K562 (cell line): Measurements from ENCODE around the gene SUFU. TPM values are rescaled to one million over a fixed set of nuclear protein-coding genes. Genes with fewer than 3 reads are reported as not detected.

Source experiments
- CBX5 ChIP-seq: IDR thresholded peaks from 2 replicates; pipeline ENCODE4 v1.6.1; 2014; ENCODE audit warnings: low read depth, borderline replicate concordance
- CHD2 ChIP-seq: IDR thresholded peaks from 2 replicates; pipeline ENCODE4 v1.6.1; 2011; ENCODE audit warnings: low read depth, low read length
- DDX20 ChIP-seq: fragments of 450-650 bp; IDR thresholded peaks from 2 replicates; pipeline ENCODE4 v1.6.1; 2016; ENCODE audit warnings: missing genetic modification characterization, low read depth, mild to moderate bottlenecking, missing compliant biosample characterization, moderate library complexity
- E2F5 ChIP-seq: sonication (generic); formaldehyde crosslinking; IDR thresholded peaks from 2 replicates; pipeline ENCODE4 v1.8.0; 2022; ENCODE audit warnings: mild to moderate bottlenecking, missing genetic modification reagents
- FOS ChIP-seq: IDR thresholded peaks from 3 replicates; pipeline ENCODE4 v1.6.1; 2011; ENCODE audit not compliant: insufficient read length; ENCODE audit errors: extremely low read depth
- FOXJ3 ChIP-seq: sonication (generic); formaldehyde crosslinking; IDR thresholded peaks from 2 replicates; pipeline ENCODE4 v1.4.0; 2020; ENCODE audit warnings: mild to moderate bottlenecking, missing genetic modification reagents
- FOXK2 ChIP-seq, 2 experiments: fragments of 450-650 bp; IDR thresholded peaks in 1 of 2; conservative IDR thresholded peaks in 1 of 2; 2 replicates each; pipeline ENCODE4 v1.6.1; 2016; ENCODE audit warnings: low read depth in 2 of 2, mild to moderate bottlenecking in 1 of 2
- HCFC1 ChIP-seq: IDR thresholded peaks from 2 replicates; pipeline ENCODE4 v1.6.1; 2012; ENCODE audit warnings: low read depth, low read length, improper control_type of control experiment
- HDGF ChIP-seq: fragments of 450-650 bp; IDR thresholded peaks from 2 replicates; pipeline ENCODE4 v1.6.1; 2016
- KDM1A ChIP-seq, 2 experiments: fragments of 450-650 bp; IDR thresholded peaks; 2 replicates each; pipeline ENCODE4 v1.6.1; 2016; ENCODE audit warnings: mild to moderate bottlenecking in 2 of 2
- MBD1 ChIP-seq: fragments of 250-450 bp; sonication (Bioruptor Pico); IDR thresholded peaks from 2 replicates; pipeline ENCODE4 v1.8.0; 2022; ENCODE audit warnings: inconsistent platforms
- PHB2 ChIP-seq: fragments of 450-650 bp; IDR thresholded peaks from 2 replicates; pipeline ENCODE4 v1.6.1; 2017; ENCODE audit warnings: low read depth
- PHF21A ChIP-seq: fragments of 450-650 bp; IDR thresholded peaks from 2 replicates; pipeline ENCODE4 v1.6.1; 2017; ENCODE audit warnings: low read depth, borderline replicate concordance
- PHTF2 ChIP-seq: fragments of 250-450 bp; sonication (Bioruptor Pico); IDR thresholded peaks from 2 replicates; pipeline ENCODE4 v1.5.0; 2021; ENCODE audit warnings: mild to moderate bottlenecking
- PTBP1 ChIP-seq: fragments of 200-400 bp; formaldehyde crosslinking; IDR thresholded peaks from 2 replicates; pipeline ENCODE4 v1.6.1; 2017; ENCODE audit warnings: low read depth, low read length
- SMAD4 ChIP-seq: fragments of 250-450 bp; sonication (Bioruptor Pico); conservative IDR thresholded peaks from 2 replicates; pipeline ENCODE4 v1.8.0; 2021; ENCODE audit warnings: inconsistent platforms, mild to moderate bottlenecking, moderate library complexity
- TAF15 ChIP-seq: fragments of 200-400 bp; formaldehyde crosslinking; IDR thresholded peaks from 2 replicates; pipeline ENCODE4 v1.6.1; 2017; ENCODE audit warnings: mild to moderate bottlenecking, low read depth, low read length, moderate library complexity
- TAF9B ChIP-seq: fragments of 450-650 bp; IDR thresholded peaks from 2 replicates; pipeline ENCODE4 v1.6.1; 2018; ENCODE audit warnings: mild to moderate bottlenecking; ENCODE audit not compliant: partially characterized antibody
- TBL1XR1 ChIP-seq, 2 experiments: IDR thresholded peaks; 2 replicates each; pipeline ENCODE4 v1.6.1; 2012; ENCODE audit warnings: improper control_type of control experiment in 2 of 2, low read length in 2 of 2, mild to moderate bottlenecking in 1 of 2
- TCF3 ChIP-seq: sonication (generic); formaldehyde crosslinking; IDR thresholded peaks from 2 replicates; pipeline ENCODE4 v1.4.0; 2020; ENCODE audit warnings: mild to moderate bottlenecking, missing genetic modification reagents
- TRIM28 ChIP-seq: fragments of 450-650 bp; IDR thresholded peaks from 2 replicates; pipeline ENCODE4 v1.6.1; 2017
- USF1 ChIP-seq: sonication (generic); formaldehyde crosslinking; IDR thresholded peaks from 2 replicates; pipeline ENCODE4 v1.9.0; 2022; ENCODE audit warnings: mild to moderate bottlenecking, missing genetic modification reagents
- ZBTB12 ChIP-seq: fragments of 250-450 bp; sonication (Bioruptor Pico); IDR thresholded peaks from 2 replicates; pipeline ENCODE4 v1.4.0; 2020
- ZC3H8 ChIP-seq: fragments of 450-650 bp; IDR thresholded peaks from 2 replicates; pipeline ENCODE4 v1.6.1; 2017
- ZNF3 ChIP-seq: fragments of 250-450 bp; sonication (Bioruptor Pico); IDR thresholded peaks from 2 replicates; pipeline ENCODE4 v1.5.0; 2021; ENCODE audit warnings: mild to moderate bottlenecking, moderate library complexity
- ZNF75A ChIP-seq: fragments of 450-650 bp; formaldehyde crosslinking; IDR thresholded peaks from 2 replicates; pipeline ENCODE4 v1.4.0; 2020; ENCODE audit warnings: mild to moderate bottlenecking
- ZNF764 ChIP-seq: fragments of 250-450 bp; sonication (Bioruptor Pico); IDR thresholded peaks from 2 replicates; pipeline ENCODE4 v1.4.0; 2020; ENCODE audit warnings: low read depth, mild to moderate bottlenecking, moderate library complexity
- polyA plus RNA-seq, 8 experiments: library from polyadenylated mRNA; depleted of rRNA in 4 of 8; stranded (reverse) in 5 of 8; unstranded in 3 of 8; fragments of >200 nt; fragmentation: Nextera tagmentation in 2 of 8; fragmentation: Illumina TruSeq in 1 of 8; extraction: Ambion mirVana in 2 of 8; extraction: Trizol in 1 of 8; gene quantifications; 2 replicates each; pipeline versions ENCODE4 v1.2.1 to v1.2.3, GENCODE V29; 2011 to 2014; ENCODE audit warnings: inconsistent platforms in 1 of 8, missing spikeins in 1 of 8
- total RNA-seq, 7 experiments: library from RNA; depleted of rRNA in 6 of 7; stranded (reverse); fragments of >200 nt in 6 of 7; fragmentation: Illumina TruSeq in 2 of 7; extraction: Trizol in 2 of 7; gene quantifications; 2 replicates each; pipeline versions ENCODE4 v1.2.1 to v1.2.3, GENCODE V29; 2011 to 2021; ENCODE audit warnings: low replicate concordance in 1 of 7

SUFU gene
- total and polyA plus RNA-seq, 9 of the 15 experiments (the other 6 are each of a cell fraction or from before 2014, with no cell fraction given): 0.59 to 6.3 (median 0.82) TPM

- no peak for TF ChIP-seq TAF15
- TF ChIP-seq E2F5 (CRISPR knock-in tag): no peak
- TF ChIP-seq KDM1A (IDR thresholded peaks at IDR 0.05): no peak
- TF ChIP-seq ZNF764: no peak
- TF ChIP-seq PTBP1: no peak
- no peak for TF ChIP-seq PHF21A
- no peak for TF ChIP-seq MBD1 (CRISPR knock-in tag)
- TF ChIP-seq FOXK2 (conservative IDR thresholded peaks at IDR 0.05 in 1 of 2, IDR thresholded peaks at IDR 0.05 in 1 of 2; ENCODE audit: low read depth in 2 of 2): no peak
- no peak for TF ChIP-seq TAF9B
- TF ChIP-seq ZC3H8: no peak
- no peak for TF ChIP-seq DDX20
- TF ChIP-seq ZBTB12 (CRISPR knock-in tag): 0 out of 2 replicates have a peak, but pooled peaks have one; percentile 15
- TF ChIP-seq HDGF: no peak
- TF ChIP-seq CBX5: no peak
- TF ChIP-seq PHTF2 (CRISPR knock-in tag): no peak
- TF ChIP-seq FOXJ3 (CRISPR knock-in tag): no peak
- TF ChIP-seq ZNF75A (CRISPR knock-in tag): no peak
- no peak for TF ChIP-seq CHD2
- TF ChIP-seq TBL1XR1 (IDR thresholded peaks at IDR 0.05; ENCODE audit: low read length in 2 of 2): no peak
- TF ChIP-seq PHB2: no peak
- TF ChIP-seq ZNF3 (CRISPR knock-in tag): no peak
- TF ChIP-seq HCFC1: peak; percentile 92
- TF ChIP-seq FOS: peak; percentile 11
- TF ChIP-seq SMAD4: peak; percentile 47
- no peak for TF ChIP-seq TCF3 (CRISPR knock-in tag)
- no peak for TF ChIP-seq TRIM28
- peak; percentile 94 for TF ChIP-seq USF1 (CRISPR knock-in tag)
These were observed 42.4 kb upstream of the SUFU start (continued) for GRCh38 chr10:102461187-102462054.
